GM18520 (cell line): Measurements from ENCODE around the gene MTERF4.

ENCODE experiments used
- ATAC-seq: cut with Tn5 transposase; IDR thresholded peaks from one replicate; pipeline ENCODE4 v1.9.1; 2021; ENCODE audit not compliant: unreplicated experiment

MTERF4 gene

DNA sequence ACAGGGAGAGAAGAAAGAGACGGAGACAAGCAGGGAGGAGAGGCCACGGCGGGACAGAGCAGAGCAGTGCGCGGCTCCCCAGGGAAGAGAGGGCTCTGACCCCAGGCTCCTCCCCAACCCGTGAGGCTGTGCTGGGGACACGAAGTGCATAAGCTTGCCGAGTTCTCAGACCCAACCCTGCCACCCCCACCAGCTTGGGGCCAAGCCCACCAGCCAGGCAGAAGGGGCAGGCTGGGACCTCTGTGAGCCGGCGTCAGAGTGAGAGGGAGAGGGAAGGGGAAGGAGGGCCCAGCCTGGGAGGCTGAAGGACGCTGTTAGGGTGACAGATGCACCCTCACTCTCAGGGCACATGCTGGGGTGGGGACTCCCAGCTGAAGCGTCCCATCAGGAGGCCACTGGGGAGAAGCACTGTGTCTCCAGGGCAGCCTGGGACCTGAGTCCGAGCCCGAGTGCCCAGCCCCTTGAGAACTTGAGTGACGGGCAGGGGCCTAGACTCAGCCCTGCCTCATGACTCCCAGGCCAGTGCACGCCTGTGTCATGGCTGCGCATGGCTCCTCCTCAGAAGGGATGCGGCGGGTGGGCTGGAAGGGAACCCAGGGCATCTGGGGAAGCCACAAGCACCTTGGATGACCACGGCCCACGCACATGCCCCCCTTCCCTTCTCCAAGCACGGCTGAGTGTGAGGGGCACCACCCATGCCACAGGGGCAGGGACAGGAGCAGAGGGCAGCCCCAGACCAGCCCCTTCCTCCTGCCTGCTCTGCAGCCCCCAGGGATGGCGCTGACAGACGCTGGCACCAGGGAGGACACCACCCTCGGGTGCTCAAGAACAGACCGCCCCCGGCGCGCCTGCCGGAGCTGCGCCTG is 31.0 kb downstream of the MTERF4 start:
- ATAC-seq: no peak

DNA sequence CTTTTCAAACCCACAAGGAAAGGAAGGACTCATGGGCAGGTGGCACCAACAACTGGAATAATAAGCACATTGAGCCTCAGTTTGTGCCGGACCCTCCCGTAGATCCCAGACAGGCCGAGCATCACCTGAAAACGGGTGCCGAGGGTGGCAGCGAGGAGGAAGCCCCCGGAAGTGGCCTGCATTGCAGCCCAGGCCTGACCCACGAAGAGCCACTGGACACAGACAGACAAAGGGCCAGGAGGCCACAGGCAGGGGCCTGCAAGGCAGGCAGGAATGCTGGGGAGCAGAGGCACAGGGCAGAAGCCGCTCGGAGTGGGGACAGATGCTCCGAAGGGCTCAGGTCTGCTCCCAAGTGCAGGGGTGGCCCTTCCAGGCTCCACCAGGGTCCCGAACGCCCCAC is 31.7 kb downstream of the MTERF4 start:
- no peak for ATAC-seq

GRCh38 chr2:241069821-241070281 is 32.2 kb downstream of the MTERF4 start:
- ATAC-seq: no peak

GRCh38 chr2:241068942-241069810 is 32.9 kb downstream of the MTERF4 start:
- no peak for ATAC-seq

- ATAC-seq: no peak
These were observed 33.7 kb downstream of the MTERF4 start for GRCh38 chr2:241068136-241068941.

DNA sequence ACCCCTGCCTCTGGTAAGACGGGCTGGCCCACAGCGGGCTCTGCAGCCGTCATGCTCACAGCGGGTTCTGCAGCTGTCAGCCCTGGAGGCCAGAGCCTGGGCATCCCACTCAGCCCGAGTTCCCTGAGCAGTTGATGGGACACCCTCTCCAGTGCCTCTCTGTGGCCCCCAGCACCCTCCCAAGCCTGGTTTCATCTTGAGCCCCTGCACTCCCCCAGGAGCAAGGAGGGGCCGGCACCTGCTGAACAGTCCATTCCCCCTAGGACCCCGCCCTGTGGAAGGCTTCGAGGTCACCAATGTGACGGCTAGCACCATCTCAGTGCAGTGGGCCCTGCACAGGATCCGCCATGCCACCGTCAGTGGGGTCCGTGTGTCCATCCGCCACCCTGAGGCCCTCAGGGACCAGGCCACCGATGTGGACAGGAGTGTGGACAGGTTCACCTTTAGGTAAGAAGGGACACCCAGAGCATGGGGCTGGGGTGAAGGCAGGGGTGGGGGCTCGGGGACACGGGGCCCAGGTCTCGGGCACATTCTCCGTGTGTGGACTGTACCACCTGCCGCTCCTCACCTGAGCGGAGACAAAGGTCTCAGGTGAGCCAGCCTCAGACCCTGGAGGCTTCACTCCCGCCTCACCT is 34.5 kb downstream of the MTERF4 start:
- ATAC-seq: no peak

DNA sequence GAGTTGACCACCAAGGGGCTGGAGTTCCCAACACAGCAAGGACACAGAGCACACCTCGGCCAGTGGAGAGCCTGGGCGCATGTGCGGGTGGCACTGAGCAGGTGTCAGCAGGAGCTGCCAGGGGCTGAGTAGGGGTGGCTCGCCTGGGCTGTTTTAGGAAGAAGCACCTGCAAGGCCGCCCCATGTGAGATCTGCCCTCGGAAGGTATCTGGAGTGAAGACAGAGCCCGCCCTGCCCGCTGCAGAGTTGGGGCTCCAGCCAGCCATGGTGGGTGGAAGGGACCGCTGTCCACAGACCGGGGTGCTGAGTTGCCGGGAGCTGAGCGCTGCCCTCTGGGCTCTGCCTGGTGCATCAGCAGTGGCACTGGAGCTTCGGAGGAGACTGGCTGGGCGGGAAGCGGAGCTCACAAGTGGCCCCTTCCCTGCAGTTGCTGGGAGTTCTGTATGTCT is 35.2 kb downstream of the MTERF4 start:
- no peak for ATAC-seq

DNA sequence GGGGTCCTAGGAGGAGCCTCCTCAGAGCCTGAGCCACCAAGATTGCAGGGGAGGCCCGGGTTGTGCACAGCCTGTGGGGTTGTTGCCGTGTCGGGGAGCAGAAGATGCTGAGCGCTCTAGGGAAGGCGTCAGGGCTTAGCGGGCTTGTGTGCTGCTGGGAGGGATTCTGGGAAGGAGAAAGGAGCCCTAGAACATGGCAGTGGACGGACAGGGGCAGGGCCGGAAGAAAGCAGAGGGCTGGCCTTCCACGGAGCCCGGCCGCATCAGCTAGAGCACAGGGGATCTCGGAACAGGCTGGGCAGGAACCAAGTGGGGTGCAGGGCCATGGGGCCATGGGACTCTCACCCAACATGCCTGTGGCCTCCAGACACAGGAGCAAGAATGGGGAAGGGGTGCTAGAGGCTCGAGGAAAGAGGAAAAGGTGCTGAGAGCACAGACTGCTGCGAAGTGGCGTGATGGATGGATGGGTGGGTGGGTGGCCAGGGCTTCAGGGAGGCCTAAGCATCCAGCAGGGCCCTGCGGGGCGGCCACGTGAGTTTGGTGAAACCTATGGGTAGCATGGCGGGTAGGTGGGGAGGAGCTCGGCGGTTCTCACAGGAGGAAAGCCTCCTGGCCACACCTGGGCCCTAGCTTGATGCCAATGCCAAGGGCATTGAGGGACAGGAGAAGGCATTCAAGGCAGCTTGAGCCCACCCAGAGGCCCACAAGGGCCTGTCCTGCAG is 35.8 kb downstream of the MTERF4 start:
- no peak for ATAC-seq

DNA sequence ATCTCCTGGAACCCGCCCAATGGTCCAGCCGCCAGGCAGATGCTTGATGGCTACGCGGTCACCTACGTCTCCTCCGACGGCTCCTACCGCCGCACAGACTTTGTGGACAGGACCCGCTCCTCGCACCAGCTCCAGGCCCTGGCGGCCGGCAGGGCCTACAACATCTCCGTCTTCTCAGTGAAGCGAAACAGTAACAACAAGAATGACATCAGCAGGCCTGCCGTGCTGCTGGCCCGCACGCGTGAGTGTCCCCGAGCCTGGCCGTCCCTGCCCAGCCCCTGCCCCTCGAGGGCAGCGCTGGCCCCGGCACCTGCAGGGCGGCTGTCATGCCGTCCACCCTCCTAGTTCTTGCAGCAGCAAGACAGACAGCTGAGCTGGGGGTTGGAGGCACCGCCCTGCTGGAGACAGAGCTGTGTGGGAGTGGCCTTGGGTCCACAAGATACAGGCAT is 36.7 kb downstream of the MTERF4 start:
- no peak for ATAC-seq

DNA sequence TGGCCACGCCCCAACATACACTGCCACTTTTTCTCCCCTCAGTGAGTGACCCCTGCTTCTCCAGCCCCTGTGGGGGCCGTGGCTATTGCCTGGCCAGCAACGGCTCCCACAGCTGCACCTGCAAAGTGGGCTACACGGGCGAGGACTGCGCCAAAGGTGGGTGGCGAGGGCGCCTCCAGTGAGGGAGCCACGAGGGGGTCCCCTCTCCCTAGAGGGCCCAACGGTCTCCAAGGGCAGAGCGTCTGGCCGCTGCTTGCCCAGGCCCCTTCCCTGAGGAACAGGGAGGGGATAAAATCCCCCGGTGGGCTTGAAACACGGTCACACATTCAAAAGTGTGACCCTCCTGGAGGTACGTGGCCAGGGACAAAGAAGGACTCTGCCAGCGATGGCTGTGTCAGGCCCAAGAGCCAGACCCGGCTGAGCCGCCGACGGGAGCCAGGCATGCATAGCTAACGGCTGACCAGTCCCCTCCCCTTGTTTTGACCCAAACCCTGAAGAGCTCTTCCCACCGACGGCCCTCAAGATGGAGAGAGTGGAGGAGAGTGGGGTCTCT is 37.2 kb downstream of the MTERF4 start:
- ATAC-seq: no peak

GRCh38 chr2:241064008-241064801 is 37.9 kb downstream of the MTERF4 start:
- no peak for ATAC-seq

GRCh38 chr2:241063587-241063986 is 38.5 kb downstream of the MTERF4 start:
- ATAC-seq: no peak

GRCh38 chr2:241063093-241063551 is 39.0 kb downstream of the MTERF4 start:
- no peak for ATAC-seq

GRCh38 chr2:241062389-241063092 is 39.5 kb downstream of the MTERF4 start:
- ATAC-seq: no peak

DNA sequence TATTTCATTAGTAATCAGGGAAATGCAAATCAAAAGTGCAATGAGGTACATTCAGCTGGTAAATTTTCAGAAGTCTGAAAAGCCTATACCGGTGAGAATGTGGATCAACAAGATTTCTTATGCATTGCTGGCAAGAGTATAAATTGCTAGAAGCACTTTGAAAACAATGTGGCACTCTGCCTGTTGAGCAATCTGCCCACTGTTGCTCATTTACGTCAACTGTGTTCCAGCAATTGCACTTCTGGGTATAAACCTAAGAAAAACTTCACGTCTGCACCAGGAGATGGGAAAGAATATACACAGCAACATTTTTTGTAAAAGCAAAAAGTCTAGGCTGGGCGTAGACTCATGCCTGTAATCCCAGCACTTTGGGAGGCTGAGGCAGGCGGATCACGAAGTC is 40.8 kb downstream of the MTERF4 start:
- no peak for ATAC-seq

DNA sequence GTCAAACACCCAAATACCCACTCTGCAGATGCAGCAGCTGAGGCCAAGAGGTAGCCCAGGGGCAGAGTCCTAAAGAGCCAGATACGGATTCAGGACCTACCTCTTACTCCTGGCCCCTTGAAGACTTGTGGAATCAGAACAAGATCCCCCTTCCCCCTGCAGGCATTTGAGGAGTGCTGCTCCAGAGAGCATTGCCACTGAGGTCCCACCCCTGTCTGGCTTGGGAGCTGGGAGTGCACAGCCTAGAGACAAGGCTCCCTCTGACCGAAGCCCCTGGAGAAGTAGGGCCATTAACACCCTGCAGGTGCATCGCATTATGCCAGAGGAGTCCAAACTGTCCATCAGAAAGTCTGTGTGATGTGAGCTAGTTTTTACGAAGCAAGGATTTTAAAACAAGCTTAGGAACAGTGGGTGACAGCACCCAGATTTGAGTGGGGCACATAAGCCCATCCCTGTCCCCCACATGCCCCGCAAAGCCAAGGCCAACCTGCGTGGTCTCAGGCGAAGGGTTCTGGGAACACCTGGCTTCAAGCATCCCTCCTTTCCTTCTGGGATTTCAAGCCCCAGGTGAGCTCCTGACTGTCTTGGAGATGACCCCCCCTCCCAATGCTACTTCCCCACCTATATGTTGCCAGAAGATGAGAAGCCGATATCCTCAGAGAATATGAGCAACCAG is 48.4 kb downstream of the MTERF4 start:
- ATAC-seq: no peak

DNA sequence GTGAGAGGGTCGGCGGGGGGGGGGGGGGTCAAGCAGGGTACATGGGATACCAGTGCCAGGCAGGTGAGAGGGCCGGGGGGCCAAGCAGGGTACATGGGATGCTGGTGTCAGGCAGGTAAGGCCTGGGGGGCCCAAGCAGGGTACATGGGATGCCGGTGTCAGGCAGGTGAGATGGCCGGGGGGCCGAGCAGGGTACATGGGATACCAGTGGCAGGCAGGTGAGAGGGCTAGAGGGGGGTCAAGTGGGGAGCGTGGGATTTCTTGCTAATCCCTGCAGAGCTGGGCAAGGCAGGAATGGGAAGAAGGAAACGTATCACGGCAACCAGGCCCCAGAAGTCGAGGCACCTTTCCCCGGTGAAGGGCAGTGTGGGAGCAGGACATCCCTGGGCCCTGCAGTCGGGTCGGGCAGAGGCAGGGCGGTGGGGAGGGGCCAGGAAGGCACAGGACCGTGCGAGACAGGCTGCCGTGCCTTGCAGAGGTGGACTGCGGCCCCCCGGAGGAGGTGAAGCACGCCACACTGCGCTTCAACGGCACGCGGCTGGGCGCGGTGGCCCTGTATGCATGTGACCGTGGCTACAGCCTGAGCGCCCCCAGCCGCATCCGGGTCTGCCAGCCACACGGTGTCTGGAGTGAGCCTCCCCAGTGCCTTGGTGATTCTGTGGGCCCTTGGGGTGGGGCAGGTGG is 49.3 kb downstream of the MTERF4 start:
- no peak for ATAC-seq
